ENCODE data around the gene TUBB2A.
"Not testable (repeated sequence)": the region's sequence is repeated elsewhere in the genome, so short reads cannot be mapped to it uniquely, and the experiment has no call there.

Gene TUBB2A

DNA sequence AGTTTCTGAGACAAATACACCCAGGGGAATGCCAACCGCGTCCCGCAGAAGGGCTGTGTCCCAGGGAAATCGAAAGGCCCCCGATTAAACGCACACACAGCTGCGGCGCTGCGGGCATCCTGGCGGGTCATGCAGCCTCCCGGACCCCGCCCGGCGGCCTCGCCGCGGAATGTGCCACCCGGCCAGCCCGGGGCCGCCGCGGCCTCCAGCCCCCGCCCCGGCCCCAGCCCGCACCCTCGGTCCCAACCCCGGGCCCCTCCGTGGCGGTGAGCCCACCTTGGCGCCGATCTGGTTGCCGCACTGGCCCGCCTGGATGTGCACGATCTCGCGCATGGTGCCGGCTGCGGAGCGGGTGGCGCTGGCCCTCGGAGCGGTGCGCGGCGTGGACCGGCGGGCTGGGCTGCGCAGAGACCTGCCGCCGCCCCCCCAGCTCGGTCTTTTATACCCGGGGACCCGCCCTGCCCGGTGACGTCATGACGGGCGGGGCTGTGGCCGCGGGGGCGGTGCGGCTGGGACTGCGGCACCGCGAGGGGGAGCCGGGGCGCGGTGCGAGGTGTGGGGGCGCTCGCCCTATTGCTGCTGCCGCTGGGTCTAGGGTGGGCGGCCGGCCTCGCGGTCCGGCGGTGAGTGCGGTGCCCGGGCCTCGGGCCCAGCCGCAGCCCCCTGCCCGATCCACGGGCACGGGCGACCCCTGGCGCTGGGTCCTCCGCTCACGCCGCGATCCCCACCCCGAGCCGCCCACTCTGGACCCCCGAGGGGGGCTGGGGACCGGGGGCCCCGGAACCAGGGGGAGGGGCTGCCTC is at the start of gene TUBB2A:
TSS of gene TUBB2A (minus strand) at position 414 of the 803 bp plus-strand sequence. CDS start at position 333, 81 bp downstream.
- DNase-seq, result peak in 1 of 2 experiments; percentile 31

DNA sequence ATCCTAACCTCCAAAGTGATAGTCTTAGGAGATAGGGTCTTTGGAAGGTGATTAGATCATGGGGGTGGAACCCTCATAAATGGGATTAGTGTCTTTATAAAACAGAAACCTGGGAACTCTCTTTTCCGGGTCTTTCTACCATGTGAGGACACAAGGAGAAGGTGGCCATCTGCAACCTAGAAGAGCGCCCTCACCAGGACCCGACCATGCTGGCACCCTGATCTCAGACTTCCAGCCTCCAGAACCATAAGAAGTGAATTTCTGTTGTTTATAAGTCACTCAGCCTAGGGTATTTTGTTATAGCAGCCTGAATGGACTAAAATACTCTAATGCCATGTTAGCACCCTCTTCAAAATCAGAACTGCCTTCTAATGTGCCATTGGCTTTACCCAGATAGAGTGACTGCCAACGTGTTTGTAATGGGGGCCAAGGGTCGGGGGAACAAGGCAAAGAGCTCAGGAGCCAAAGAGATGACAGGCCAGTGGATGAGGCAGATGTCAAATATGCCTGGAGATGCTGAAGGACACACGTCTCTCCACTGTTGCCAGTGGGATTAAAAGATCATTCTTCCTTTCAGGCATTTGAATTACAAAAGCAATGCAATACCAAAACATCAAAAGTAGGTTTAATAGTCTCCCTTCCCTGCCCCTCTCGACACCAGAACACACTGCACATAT is 49.1 kb upstream of the TUBB2A start:
- DNase-seq, result no peak

DNA sequence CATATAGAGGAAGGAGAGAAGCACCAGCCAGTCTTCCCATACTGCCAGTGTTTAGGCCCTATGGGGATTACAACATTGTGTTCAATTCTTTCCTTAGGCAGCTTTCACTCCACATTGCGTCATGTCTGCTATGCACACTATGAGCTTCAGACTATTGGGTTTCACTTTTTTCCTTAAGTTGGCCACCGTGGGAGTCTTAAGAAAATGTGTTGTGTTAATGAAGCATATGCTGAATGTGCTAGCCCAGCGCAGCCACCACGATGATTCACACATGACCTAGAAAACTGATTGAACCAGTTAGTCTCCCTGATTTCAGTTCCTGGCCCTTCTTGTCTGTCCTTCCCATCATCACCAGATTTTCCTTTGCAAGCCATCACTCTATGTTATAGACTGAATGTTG is 48.6 kb upstream of the TUBB2A start:
- DNase-seq, result no peak

DNA sequence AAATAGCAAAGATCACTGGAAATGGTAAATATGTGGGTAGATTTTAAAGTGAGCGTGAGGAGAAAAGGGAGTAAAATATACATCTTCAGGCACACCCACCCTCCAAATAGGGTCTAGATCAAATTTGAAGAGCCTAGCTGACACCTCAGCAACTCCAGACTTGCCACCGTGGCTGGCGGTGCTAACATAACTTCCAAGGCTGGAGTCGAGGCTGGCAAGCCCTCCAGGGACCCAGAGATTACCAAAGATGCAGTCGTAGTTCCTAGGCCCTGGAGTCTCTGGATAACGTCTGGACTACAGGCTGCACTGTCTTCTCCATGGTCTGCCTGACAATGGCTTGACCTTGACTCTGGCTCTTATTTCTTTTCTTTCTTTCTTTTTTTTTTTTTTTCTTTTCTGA is 47.6 kb upstream of the TUBB2A start:
- no peak for DNase-seq

DNA sequence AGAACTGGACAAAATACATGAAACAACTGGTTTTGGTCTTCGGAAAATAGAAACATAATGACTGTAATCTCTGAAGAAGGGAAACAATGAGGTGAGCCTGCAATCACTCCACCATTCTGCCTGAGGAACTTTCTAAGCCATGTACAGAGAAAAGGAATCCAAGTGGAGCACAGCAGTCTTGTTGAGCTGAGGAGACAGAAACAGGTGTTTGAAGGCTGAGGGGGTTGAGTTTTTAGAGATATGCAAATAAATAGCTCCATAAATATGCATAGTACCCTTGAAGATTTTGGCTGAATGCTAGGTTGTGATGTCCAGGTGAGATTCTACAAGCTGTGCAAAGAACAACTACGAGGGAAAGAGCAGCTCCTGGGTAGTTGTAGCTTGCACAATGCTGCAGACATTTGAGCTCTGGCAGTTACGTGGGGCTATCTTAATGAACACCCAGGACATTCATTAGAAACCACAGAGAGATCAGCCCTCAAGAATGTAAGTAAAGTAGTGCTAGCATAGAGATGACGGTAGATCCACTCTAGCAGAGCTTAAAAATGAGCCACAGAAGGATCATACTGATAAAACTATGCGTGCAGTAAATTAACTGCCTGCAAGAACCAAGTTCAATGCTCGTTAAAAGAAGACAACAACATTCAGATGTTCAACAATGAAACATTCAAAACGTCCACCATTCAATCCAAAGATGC is 45.8 kb upstream of the TUBB2A start:
- no peak for DNase-seq

DNA sequence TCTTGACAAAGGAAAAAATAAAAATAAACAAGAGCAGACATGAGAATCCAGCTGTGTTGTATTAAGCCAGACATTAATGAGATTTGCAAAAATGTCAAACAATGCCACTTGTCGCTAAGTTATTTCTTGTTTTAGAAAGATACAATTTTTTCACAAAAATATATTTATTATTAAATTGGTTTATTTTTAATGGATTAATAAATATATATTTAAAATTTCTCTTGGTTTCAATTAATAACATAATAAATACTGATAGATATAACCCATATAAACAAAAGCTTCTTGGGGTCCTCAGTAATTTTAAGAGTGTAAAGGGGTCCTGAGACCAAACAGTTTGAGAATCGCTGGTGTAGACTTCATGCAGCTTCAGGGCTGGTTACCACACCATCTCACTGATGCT is 44.0 kb upstream of the TUBB2A start:
- DNase-seq, result no peak

DNA sequence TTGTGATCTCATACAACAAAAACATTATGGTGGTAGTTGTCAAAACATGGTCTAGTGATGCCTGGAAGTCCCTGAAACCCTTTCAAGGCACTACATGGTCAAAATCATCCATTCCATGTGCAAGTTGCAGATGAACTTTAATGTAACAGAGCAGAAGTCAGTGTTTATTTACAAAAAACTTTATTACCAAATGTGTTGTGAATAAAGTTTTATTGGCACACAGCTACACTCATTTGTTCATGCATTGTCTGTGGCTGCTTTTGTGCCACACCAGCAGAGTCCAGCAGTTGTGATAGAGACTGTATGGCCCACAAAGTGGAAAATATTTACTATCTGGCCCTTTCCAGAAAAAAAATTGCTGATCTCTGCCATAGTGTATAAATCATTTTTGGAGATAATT is 43.3 kb upstream of the TUBB2A start:
- no peak for DNase-seq

DNA sequence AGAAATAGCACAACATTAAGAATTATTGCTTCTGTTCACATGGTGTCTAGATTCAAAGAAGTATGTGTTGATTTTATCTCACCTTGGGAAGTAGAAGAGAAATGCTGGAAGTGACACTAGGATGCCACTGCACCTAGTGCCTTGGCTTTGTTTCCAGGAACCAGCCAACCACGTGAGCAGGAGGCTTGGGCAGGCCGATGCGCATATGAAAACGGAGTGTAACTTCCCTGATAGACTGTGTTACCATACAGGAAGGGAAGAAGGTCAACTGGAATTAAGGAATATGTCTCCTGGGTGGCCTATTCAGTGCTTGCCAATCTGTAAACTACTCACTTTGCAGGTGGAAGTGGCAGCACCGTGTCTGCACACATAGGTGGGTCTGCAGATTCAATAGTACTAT is 42.0 kb upstream of the TUBB2A start:
- DNase-seq, result no peak

DNA sequence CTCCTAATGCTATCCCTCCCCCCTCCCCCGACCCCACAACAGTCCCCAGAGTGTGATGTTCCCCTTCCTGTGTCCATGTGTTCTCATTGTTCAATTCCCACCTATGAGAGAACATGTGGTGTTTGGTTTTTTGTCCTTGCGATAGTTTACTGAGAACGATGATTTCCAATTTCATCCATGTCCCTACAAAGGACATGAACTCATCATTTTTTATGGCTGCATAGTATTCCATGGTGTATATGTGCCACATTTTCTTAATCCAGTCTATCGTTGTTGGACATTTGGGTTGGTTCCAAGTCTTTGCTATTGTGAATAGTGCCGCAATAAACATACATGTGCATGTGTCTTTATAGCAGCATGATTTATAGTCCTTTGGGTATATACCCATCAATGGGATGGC is 40.4 kb upstream of the TUBB2A start:
- DNase-seq, result not testable (repeated sequence)

DNA sequence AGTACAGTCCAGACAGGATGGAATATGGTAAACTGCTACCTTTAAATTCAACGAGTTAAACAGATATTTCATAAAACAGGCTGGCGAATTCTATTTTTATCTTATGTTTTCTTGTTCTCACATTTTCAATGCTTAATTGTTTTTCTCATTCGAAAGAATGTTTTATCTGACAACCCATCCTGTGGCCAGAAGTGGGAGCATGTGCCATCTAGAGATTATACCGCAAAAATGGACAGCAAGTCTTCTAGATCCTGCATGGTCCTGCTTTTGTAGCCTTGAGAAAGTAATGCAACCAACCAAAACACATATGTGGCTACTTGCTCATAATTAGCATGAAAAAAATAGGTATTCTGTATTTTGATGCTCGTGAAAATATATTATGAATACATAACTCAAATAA is 39.4 kb upstream of the TUBB2A start:
- DNase-seq, result no peak

DNA sequence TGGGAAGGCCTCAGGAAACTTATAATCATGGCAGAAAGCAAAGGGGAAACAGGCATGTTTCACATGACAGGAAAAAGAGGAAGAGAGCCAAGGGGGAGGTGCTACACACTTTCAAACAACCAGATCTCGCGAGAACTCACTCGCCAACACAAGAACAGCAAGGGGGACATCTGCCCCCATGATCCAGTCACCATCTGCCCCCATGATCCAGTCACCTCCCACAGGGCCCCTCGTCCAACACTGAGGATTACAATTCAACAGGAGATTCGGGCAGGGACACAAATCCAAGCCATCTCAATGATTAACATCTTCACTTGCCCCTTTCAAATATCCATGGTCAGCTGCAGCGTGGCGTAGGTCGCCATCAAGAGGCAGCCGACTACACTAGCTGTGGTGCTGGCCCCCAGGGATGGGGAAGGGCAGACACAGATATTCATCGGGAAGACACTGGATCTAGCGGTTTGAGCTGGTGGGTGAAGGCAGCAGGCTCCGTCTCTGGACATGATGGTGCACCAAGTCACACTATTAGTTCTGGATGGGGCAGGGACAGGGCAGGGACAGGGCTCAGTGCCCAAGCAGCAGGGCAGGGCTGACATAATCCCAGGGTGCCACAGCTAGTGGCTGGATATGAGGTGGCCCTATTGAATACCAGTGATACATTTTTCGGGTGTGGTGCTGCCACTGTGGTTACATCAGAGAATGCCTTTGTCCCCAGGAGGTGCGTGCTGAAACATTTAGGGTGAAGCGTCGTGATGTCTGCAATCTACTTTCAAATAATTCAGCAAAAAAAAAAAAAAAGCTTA is 38.6 kb upstream of the TUBB2A start:
- DNase-seq, result peak; percentile 8 to 12

DNA sequence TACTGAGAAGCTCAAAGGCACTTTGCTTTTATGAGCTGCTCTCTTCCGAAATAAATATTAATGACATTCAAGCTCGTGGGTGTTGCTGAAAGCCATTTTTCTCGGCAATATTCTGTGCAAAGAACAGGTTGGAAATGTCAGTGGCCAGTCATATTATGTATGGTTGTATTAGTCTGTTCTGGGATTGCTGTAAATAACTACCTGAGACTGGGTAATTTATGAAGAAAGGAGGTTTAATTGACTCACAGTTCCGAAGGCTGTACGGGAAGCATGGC is 38.0 kb upstream of the TUBB2A start:
- DNase-seq, result no peak

DNA sequence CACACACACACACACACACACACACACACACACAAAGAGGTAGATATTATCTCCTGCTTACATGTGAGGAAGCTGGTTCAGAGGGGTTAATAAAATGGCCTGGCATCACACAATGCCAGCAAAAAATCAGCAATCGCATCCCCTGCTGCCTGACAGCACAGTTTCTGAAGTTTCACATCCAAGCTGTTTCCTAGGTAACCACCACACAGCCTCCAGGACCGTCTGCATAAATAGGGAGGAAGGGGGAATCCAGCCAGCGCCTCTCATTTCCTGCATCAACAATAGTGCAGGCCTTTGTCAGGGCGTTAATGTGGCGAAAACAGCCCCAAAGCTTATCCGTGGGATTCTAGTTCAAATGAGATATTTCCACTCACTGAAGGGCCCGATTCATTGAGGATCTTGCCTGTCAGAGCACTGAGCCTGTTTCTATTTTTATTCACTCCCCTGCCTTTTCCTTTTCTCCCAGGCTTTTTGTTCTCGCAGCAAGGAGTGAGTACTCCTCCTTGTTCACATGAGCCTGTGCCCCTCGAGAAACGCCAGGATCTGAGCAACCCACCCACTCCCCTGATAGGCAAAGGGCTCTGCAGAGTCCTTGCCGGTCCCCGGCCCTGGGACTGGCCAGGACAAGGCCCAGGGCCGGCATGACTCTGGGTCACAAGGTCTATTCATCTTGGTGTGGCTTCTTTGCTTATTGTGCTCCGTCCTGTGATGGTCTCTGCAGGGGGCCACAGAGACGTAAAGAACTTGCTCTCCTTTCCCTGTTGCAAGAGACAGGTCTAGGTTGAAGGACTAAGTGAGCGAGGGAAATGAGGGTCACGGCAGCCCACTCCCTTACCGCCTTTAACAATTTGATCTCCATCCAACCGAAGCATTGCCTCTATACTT is 37.4 kb upstream of the TUBB2A start:
- no peak for DNase-seq

DNA sequence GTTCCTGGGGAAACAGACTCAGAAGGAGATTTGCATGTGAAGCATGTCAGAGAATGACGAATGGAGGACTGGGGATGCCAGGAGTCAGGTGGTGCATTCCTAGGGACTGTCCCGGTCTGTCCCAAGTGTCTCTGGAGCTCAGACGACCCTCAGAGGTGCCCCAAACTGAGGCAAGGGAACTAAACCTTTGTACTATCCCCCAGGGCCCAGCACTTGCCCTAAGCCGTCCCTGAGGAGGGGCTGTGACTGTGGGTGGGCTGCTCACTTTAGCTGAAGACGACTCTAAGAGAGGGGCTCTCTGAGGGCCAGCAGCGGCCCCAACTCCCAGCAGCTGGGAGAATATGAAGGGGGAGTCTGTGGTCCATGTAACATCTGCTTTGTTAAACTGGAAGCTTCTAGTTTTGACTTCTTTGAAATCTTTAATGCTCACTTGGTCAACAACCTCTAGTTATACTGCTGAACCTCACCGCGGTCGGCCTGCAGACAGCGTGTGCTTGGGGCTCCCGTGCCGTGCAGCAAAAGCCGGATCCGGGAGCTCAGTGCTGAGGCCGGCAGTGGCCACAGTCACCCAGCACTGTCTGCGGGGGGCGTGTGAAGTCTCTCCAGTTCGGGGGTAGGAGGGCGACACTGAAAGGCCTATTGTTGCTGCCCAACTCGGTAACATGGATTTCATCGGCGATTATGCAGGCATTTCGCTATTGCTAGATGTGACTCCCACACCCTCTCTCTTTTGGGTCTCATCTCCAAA is 35.9 kb upstream of the TUBB2A start:
- no peak for DNase-seq

DNA sequence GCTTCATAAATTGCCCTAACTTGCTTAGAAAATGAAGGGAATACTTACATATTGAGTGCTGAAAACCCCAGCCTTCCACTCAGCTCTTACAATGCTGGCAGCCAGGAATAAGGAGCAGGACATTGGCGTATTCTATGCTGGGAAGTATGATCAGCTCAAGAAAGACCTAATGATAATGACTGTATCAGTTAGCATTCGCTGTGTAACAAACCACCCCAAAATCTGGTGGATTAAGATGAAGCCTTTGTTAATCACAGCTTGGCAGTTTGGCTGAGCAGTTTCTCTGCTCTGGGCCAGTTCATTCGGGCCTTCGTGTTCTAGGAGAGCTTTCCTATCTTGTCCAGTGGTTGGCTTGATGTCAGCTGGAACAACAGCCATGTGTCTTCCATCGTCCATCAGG is 33.4 kb upstream of the TUBB2A start:
- DNase-seq, result no peak

DNA sequence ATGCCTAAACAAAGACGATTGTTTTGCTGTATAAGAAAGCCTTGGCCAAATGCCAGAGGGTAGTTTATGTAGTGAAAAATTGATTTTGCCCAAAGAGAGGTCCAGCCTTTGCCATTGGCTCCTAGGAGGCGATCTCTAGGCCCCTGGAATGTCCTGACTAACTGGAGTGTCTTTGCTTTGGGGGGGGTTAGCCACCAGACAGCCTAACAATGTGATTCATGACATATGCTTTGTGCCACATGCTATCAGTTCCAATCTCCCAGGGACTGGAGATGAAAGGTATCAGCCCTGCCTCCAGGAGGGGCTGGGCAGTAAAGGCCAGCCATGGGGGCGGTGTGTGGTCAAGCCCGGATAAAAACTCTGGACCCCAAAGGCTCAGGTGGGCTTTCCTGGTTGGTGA is 32.7 kb upstream of the TUBB2A start:
- DNase-seq, result no peak

DNA sequence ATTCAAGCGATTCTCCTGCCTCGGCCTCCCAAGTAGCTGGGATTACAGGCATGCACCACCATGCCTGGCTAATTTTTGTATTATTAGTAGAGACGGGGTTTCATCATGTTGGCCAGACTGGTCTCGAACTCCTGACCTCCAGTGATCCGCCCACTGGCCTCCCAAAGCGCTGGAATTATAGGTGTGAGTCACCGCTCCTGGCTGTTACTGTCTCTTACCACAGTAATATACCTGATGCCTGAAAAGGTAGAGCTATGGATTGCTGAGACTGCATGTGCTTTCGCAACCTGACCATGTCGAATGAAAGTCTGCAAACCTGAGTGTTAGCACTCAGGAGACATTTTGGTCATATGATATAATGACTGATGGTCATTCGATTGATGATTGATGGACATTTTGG is 31.8 kb upstream of the TUBB2A start:
- DNase-seq, result not testable (repeated sequence)

DNA sequence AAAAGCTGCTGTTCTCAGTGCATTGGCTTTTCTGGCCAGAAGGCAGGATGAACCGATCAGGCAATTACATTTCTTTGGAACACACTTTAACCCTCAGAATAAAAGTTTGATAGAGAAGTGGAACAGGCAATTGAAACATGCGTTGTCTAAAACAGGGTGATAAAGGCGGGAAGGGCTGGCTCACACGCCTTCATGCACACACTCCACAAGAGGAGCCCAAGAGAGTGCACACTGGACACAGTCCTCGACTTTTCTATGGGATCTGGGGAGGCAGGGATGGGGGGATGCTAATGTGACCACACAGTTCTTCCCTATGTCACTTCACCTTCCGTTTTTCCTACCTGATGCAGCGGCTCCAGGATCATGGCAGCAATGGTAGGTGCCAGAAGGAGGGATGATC is 30.9 kb upstream of the TUBB2A start:
- no peak for DNase-seq

DNA sequence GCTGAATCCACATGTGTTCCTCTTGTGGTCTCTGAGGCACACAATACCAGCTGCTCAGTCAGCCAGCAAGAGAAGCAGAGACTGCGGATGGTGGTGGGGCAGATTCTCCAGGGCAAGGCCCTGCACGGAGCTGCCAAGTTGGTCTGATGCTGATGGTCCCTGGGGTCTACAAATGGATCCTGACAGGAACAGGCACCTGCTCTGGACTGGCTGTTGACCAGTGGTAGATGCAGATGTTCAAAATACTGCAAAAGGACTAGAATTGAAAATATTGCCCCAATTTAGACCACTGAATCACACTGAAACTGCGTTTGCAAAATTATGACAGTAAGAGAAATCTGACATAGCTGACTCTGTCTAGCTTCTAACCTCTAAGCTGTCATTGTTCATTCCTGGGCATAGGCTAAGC is 29.6 kb upstream of the TUBB2A start:
- DNase-seq, result no peak

DNA sequence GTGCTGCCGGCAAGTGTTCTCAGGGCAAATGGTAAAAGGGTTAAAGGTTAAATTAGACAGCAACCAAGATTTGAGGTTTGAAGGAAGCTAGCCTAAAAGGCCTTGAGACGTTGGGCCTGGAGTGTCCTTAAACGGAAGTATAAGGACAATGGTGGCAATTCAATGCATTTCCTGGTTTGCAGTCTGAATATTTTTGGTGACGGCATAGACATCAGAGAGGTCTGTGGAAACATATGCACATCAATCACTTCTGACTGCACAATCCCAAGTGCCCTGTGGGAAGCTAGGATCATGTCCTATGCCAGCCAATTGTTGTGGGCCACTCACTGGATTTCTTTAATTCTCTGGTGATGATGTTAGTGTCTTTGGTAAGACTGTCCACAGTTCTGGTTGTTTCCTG is 25.7 kb upstream of the TUBB2A start:
- DNase-seq, result no peak

DNA sequence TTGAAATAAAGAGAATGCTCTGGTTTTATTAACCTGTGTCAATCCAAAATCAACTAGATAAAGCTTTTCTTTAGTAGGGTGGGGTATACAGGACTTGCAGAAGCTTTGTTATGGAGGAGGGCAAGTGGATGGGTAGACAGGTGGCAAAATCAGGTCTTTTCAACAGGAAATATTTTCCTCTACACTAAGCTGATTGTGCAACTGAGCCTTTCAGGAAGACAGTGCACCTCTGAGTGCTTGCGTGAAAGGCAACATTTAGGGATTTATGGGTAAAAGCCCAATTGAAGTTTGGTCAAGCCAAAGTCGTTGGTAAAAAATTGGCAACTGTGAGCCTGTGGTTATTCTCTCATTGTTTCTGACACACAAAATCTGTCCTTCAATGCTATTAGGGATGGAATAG is 23.8 kb upstream of the TUBB2A start:
- no peak for DNase-seq

DNA sequence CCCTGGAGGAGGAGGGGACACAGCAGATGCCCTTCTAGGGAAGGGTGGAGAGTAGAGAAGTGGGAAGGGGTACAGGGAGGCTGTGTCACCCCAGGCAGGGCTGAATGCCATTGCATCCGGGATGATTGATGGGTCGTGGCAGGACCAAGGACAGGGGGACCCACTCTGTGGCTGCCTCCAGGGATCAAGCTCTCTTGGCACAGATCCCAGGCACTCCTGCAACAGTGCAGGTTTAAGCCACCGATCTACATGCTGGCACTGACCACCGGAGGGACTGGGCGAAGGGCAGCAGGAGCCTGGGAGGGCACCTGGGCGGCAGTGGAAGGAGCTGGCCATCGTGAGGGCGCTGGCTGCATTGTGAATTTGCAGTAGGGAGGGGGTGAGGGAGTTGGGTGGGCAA is 22.6 kb upstream of the TUBB2A start:
- not testable (repeated sequence) for DNase-seq

Measured in Kasumi-1 (cell line).